GM06990 (cell line): ENCODE results near the gene TSEN15.

Experiments
- DNase-seq: peaks from one replicate; pipeline ENCODE4 v3.0.0-alpha.2; 2011; ENCODE audit not compliant: insufficient read length; ENCODE audit errors: extremely low read depth
- H3K27me3 ChIP-seq: replicated peaks from 2 replicates; pipeline ENCODE4 v1.6.0; 2011; ENCODE audit warnings: low read length; ENCODE audit not compliant: control insufficient read depth, insufficient read depth
- H3K36me3 ChIP-seq: 2 replicates; pipeline ENCODE4 v1.5.1; 2011; ENCODE audit warnings: low read length; ENCODE audit not compliant: control insufficient read depth, insufficient read depth
- H3K4me3 ChIP-seq: replicated peaks from 2 replicates; pipeline ENCODE4 v1.5.1; 2011; ENCODE audit warnings: low read depth, mild to moderate bottlenecking, control low read depth, low read length
- CTCF ChIP-seq: IDR thresholded peaks from 2 replicates; pipeline ENCODE4 v1.5.1; 2011; ENCODE audit warnings: low read length, control low read depth, mild to moderate bottlenecking, inconsistent platforms; ENCODE audit not compliant: insufficient read depth, poor library complexity, severe bottlenecking

Gene TSEN15

GRCh38 chr1:184051485-184052193 lies at the start of gene TSEN15:
Gene TSEN15 (plus strand): TSS chr1:184051730. CDS start chr1:184051756, 26 bp downstream.
- H3K27me3 ChIP-seq, result no peaks in the 10 kb centered on the region
- H3K4me3 ChIP-seq, result peak within 1 kb of the TSS; percentile 89
- DNase-seq, result peak; percentile 89
- no peaks in the 10 kb centered on the region for H3K36me3 ChIP-seq
- no peak for TF ChIP-seq CTCF

- TF ChIP-seq CTCF, result no peak
- H3K4me3 ChIP-seq, result no peak overlapping the region
- no peak for DNase-seq
Observed at GRCh38 chr1:184002071-184002470, 49.5 kb upstream of the TSEN15 start.

GRCh38 chr1:184004935-184005334 lies 46.6 kb upstream of the TSEN15 start:
- TF ChIP-seq CTCF, result no peak
- Histone ChIP-seq H3K36me3 (no peaks in the 10 kb centered on the region), H3K27me3 (no peaks in the 10 kb centered on the region; the same call in none of the 2 replicates), H3K4me3 (no peak overlapping the region)
- DNase-seq, result no peak

More at GRCh38 chr1:184002071-184002470, 49.5 kb upstream of the TSEN15 start:
- no peaks in the 10 kb centered on the region for H3K36me3 ChIP-seq
- H3K27me3 ChIP-seq, result no peaks in the 10 kb centered on the region; the same call in none of the 2 replicates

GRCh38 chr1:184005506-184005905 lies 46.0 kb upstream of the TSEN15 start:
- Histone ChIP-seq H3K36me3 (no peaks in the 10 kb centered on the region), H3K4me3 (no peak overlapping the region), H3K27me3 (no peaks in the 10 kb centered on the region; the same call in none of the 2 replicates)
- no peak for TF ChIP-seq CTCF
- DNase-seq, result no peak

- Histone ChIP-seq H3K4me3 (no peak overlapping the region), H3K27me3 (no peaks in the 10 kb centered on the region; the same call in 1 of the 2 replicates), H3K36me3 (no peaks in the 10 kb centered on the region)
- no peak for DNase-seq
- TF ChIP-seq CTCF, result no peak
Observed at GRCh38 chr1:184010788-184011187, 40.7 kb upstream of the TSEN15 start.
